Panc1 (cell line): ENCODE measurements around the gene GPR55. TPM values are rescaled to one million over a fixed set of nuclear protein-coding genes. Genes with fewer than 3 reads are reported as not detected.

Experiments
- ATAC-seq: fragments of 200-7000 bp; cut with Tn5 transposase; 2 replicates; pipeline ENCODE4 v1.9.1; 2020; ENCODE audit warnings: mild to moderate bottlenecking, moderate library complexity
- BruUV-seq: library from RNA; stranded (reverse); fragments of 400-500 nt; replicated peaks from 2 replicates; lab custom pipeline; 2021; lab: Mats Ljungman, UMichigan
- CTCF ChIA-PET: fragments of 300-600 bp; sonication (Branson Sonifier 250); formaldehyde crosslinking; loops from one replicate; lab custom pipeline; 2022; ENCODE audit warnings: antibody characterized with exemption; lab: Charles Lee
- POLR2A ChIA-PET: fragments of 300-600 bp; sonication (Branson Sonifier 250); formaldehyde crosslinking; loops from one replicate; lab custom pipeline; 2022; ENCODE audit warnings: antibody characterized with exemption; lab: Charles Lee
- DNase-seq: peaks from one replicate; pipeline ENCODE4 v3.0.0-alpha.2; 2010; ENCODE audit warnings: low read depth, low spot score
- H3K27ac ChIP-seq: 2 replicates; pipeline ENCODE4 v1.5.1; 2011; ENCODE audit warnings: mild to moderate bottlenecking, low read length, inconsistent platforms
- H3K27me3 ChIP-seq: fragments of 200-500 bp; sonication (Bioruptor generic); 2 replicates; pipeline ENCODE4 v1.6.0; 2014; ENCODE audit warnings: low read length, inconsistent platforms; ENCODE audit not compliant: control insufficient read depth, insufficient read depth
- H3K36me3 ChIP-seq: fragments of 200-500 bp; sonication (Bioruptor generic); 2 replicates; pipeline ENCODE4 v1.5.1; 2014; ENCODE audit warnings: inconsistent platforms, mild to moderate bottlenecking, low read length, moderate library complexity; ENCODE audit not compliant: control insufficient read depth, insufficient read depth
- H3K4me1 ChIP-seq: 2 replicates; pipeline ENCODE4 v1.5.1; 2011; ENCODE audit warnings: inconsistent platforms, mild to moderate bottlenecking, low read length, moderate library complexity; ENCODE audit not compliant: control insufficient read depth, insufficient read depth
- H3K4me3 ChIP-seq, 2 experiments: 2 replicates each; pipeline ENCODE4 v1.5.1; 2011 to 2012; ENCODE audit warnings: low read depth in 2 of 2, low read length in 2 of 2, mild to moderate bottlenecking in 2 of 2, inconsistent platforms in 1 of 2, moderate library complexity in 1 of 2
- H3K9me3 ChIP-seq: fragments of 200-500 bp; sonication (Bioruptor generic); 2 replicates; pipeline ENCODE4 v1.5.1; 2014; ENCODE audit warnings: low read depth, mild to moderate bottlenecking, inconsistent platforms, low read length, moderate library complexity; ENCODE audit not compliant: control insufficient read depth, insufficient read depth
- CTCF ChIP-seq: fragments of 450-650 bp; IDR thresholded peaks from 2 replicates; pipeline ENCODE4 v1.5.1; 2017; ENCODE audit warnings: mild to moderate bottlenecking
- POLR2AphosphoS5 ChIP-seq: IDR thresholded peaks from 2 replicates; pipeline ENCODE4 v1.6.1; 2012; ENCODE audit warnings: mild to moderate bottlenecking, low read depth, low read length, moderate library complexity
- REST ChIP-seq, 2 experiments: IDR thresholded peaks; 2 replicates each; pipeline ENCODE4 v1.6.1; 2011 to 2012; ENCODE audit warnings: low read depth in 2 of 2, control low read depth in 1 of 2, low read length in 1 of 2, mild to moderate bottlenecking in 1 of 2, moderate library complexity in 1 of 2; ENCODE audit not compliant: insufficient read depth in 1 of 2
- SIN3A ChIP-seq: IDR thresholded peaks from 2 replicates; pipeline ENCODE4 v1.6.1; 2012; ENCODE audit warnings: low read depth, mild to moderate bottlenecking, low read length, moderate library complexity, borderline replicate concordance; ENCODE audit not compliant: insufficient read depth
- TCF7L2 ChIP-seq: IDR thresholded peaks from 2 replicates; pipeline ENCODE4 v1.6.1; 2011; ENCODE audit warnings: mild to moderate bottlenecking, low read depth, low read length, inconsistent platforms
- in situ Hi-C: cut with HindIII; loops from 2 replicates; pipeline ENCODE4 v1.10.0; 2016; ENCODE audit warnings: low sequenced_read_pairs, low pct_unique_long_range_greater_than_20kb
- intact Hi-C: fragments of 100-400 bp; cut with micrococcal nuclease; formaldehyde crosslinking; loops from one replicate; pipeline ENCODE4 v1.10.0; 2022; ENCODE audit not compliant: unreplicated experiment
- total RNA-seq: library from RNA; stranded (reverse); gene quantifications from one replicate; pipeline ENCODE4 v1.2.1, GENCODE V29; 2021; ENCODE audit not compliant: unreplicated experiment

GPR55 gene
- total RNA-seq, 1 experiment from 2014 or later, result 0.08 TPM

- no TSS peak for BruUV-seq
- ChIA-PET CTCF (no interaction called here), POLR2A (no interaction called here)
- TF ChIP-seq SIN3A (no peak), CTCF (no peak), REST (IDR thresholded peaks at IDR 0.05; ENCODE audit: insufficient read depth in 1 of 2, low read depth in 2 of 2, low read length in 1 of 2) (no peak), TCF7L2 (no peak), POLR2AphosphoS5 (no peak)
- DNase-seq (no peak), ATAC-seq (no peak)
- Histone ChIP-seq H3K36me3 (no peaks in the 10 kb centered on the region), H3K27ac (no peak overlapping the region), H3K4me1 (no peaks in the 10 kb centered on the region; the same call in 1 of the 2 replicates), H3K4me3 (no peak overlapping the region), H3K27me3 (no peaks in the 10 kb centered on the region), H3K9me3 (no peaks in the 10 kb centered on the region)
- intact Hi-C loops (no loop called here), in situ Hi-C loops (no loop called here)
Observed at GRCh38 chr2:230891064-230891463, 34.0 kb downstream of the GPR55 start.

- Histone ChIP-seq H3K4me3 (no peak overlapping the region), H3K9me3 (no peaks in the 10 kb centered on the region), H3K36me3 (no peaks in the 10 kb centered on the region), H3K4me1 (no peaks in the 10 kb centered on the region; the same call in 1 of the 2 replicates), H3K27ac (no peak overlapping the region), H3K27me3 (no peaks in the 10 kb centered on the region)
- ATAC-seq (no peak), DNase-seq (no peak)
- ChIA-PET CTCF (no interaction called here), POLR2A (no interaction called here)
- intact Hi-C loops, result no loop called here
- BruUV-seq, result no TSS peak
- in situ Hi-C loops, result no loop called here
- TF ChIP-seq REST (IDR thresholded peaks at IDR 0.05; ENCODE audit: insufficient read depth in 1 of 2, low read depth in 2 of 2, low read length in 1 of 2), result no peak
- no peak for TF ChIP-seq POLR2AphosphoS5
- TF ChIP-seq SIN3A, result no peak
- no peak for TF ChIP-seq TCF7L2
- TF ChIP-seq CTCF, result no peak
Observed at GRCh38 chr2:230890646-230891045, 34.4 kb downstream of the GPR55 start.
